ENCODE data around the gene ACOX1.

ACOX1 gene

DNA sequence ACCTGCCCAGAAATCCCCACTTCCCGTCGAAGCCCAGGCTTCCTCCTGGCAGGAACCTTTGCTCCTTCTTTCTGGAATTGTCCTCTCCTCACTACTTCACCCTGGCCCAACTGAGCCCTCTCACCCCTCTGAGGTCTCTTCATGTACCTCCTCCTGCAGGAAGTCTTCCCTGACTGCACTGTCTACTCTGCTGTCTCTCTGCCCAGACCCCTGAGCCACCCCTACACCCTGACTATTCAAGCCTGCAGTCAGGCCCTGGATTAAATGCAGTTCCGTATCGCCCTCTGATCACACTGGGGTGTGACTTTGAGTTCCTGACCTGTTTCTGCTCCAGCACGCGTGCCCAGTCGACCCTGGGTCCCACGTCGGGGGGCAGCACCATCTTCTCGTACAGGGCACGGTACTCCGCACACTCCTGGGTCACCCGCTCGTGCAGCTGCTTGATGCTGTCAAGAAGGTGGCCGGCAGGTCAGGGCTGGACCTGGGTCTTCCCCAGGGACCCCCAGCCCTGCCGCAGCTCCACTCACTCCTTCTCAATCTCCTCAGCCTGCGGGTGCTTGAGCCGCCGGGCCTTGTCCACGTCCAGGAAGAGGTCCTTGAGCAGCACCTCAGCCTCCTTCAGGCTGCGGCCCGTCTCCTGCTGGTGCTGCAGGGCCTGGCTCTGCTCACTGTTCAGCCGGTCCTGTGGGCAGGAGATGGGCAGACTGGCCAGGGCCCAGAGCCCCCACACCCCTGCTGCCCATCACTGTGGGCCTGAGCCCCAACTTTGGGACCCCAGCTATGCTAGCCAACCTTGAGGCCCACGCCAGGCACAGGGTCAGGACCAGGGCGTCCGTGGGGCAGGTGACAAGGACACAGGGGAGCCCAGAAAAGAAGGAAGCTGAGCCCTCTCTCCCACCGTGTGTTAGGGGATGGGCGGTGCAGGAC, 44.3 kb upstream of the ACOX1 start:
- H3K27me3 ChIP-seq (ENCODE audit: insufficient read depth, low read length, poor library complexity), result no peaks in the 10 kb centered on the region
- no peak overlapping the region for H2AFZ ChIP-seq (ENCODE audit: low read depth, low read length)
- H3K9ac ChIP-seq (ENCODE audit: low read depth, low read length), result no peak overlapping the region
- no peaks in the 10 kb centered on the region for H3K36me3 ChIP-seq (ENCODE audit: insufficient read depth, low read length)
- no peaks in the 10 kb centered on the region for H3K9me3 ChIP-seq (ENCODE audit: insufficient read depth, low read length, severe bottlenecking)
- no peak overlapping the region for H3K4me3 ChIP-seq (ENCODE audit: low read depth in 1 of 2, low read length in 2 of 2)
- TF ChIP-seq, protein P1, sequence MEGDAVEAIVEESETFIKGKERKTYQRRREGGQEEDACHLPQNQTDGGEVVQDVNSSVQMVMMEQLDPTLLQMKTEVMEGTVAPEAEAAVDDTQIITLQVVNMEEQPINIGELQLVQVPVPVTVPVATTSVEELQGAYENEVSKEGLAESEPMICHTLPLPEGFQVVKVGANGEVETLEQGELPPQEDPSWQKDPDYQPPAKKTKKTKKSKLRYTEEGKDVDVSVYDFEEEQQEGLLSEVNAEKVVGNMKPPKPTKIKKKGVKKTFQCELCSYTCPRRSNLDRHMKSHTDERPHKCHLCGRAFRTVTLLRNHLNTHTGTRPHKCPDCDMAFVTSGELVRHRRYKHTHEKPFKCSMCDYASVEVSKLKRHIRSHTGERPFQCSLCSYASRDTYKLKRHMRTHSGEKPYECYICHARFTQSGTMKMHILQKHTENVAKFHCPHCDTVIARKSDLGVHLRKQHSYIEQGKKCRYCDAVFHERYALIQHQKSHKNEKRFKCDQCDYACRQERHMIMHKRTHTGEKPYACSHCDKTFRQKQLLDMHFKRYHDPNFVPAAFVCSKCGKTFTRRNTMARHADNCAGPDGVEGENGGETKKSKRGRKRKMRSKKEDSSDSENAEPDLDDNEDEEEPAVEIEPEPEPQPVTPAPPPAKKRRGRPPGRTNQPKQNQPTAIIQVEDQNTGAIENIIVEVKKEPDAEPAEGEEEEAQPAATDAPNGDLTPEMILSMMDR (IDR thresholded peaks at IDR 0.05; ENCODE audit: borderline replicate concordance, extremely low read depth, low read length, poor library complexity, severe bottlenecking), result no peak
- no peak for TF ChIP-seq EZH2 (IDR thresholded peaks at IDR 0.05; ENCODE audit: borderline replicate concordance, low read depth, low read length, severe bottlenecking)
- H3K79me2 ChIP-seq (ENCODE audit: insufficient read depth, low read length), result no peaks in the 10 kb centered on the region
- ATAC-seq (ENCODE audit: insufficient read depth, low read depth) (no peak), DNase-seq (no peak)
- no peak overlapping the region for H3K27ac ChIP-seq (ENCODE audit: low read length)
- peaks cover 2% of the 10 kb centered on the region; the same call in 1 of the 2 replicates for H3K4me1 ChIP-seq (ENCODE audit: insufficient read depth, low read length)
- H4K20me1 ChIP-seq (ENCODE audit: insufficient read depth, low read length), result no peaks in the 10 kb centered on the region
- no peak overlapping the region for H3K4me2 ChIP-seq (ENCODE audit: insufficient read depth, low read length)

DNA sequence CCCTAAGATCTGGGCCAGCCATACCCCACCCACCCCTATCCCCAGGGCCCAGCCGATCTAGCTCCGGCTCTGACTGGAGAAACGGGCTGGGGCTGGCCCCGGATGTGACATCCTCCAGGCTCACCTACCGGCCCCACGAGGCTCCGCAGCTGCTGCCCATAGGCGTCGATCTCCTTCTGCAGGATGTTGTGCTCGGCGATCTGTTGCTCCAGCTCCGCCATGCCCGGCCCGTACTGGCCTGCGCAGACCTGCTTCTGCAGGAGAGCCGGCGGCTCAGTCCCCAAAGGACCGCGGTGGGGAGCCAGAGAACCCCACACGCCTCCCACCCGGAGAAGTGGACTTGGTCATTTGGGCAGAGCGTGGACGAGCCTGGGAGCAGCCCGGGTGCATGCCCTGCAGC, 43.3 kb upstream of the ACOX1 start:
- no peak overlapping the region for H3K4me2 ChIP-seq (ENCODE audit: insufficient read depth, low read length)
- no peak overlapping the region for H2AFZ ChIP-seq (ENCODE audit: low read depth, low read length)
- no peaks in the 10 kb centered on the region for H3K79me2 ChIP-seq (ENCODE audit: insufficient read depth, low read length)
- TF ChIP-seq, protein P1 (IDR thresholded peaks at IDR 0.05; ENCODE audit: borderline replicate concordance, extremely low read depth, low read length, poor library complexity, severe bottlenecking), result no peak
- no peak overlapping the region for H3K27ac ChIP-seq (ENCODE audit: low read length)
- no peak for ATAC-seq (ENCODE audit: insufficient read depth, low read depth)
- no peak overlapping the region for H3K9ac ChIP-seq (ENCODE audit: low read depth, low read length)
- H3K9me3 ChIP-seq (ENCODE audit: insufficient read depth, low read length, severe bottlenecking), result no peaks in the 10 kb centered on the region
- no peak overlapping the region for H3K4me3 ChIP-seq (ENCODE audit: low read depth in 1 of 2, low read length in 2 of 2)
- DNase-seq, result no peak
- no peaks in the 10 kb centered on the region for H3K4me1 ChIP-seq (ENCODE audit: insufficient read depth, low read length)
- no peaks in the 10 kb centered on the region for H3K36me3 ChIP-seq (ENCODE audit: insufficient read depth, low read length)
- H4K20me1 ChIP-seq (ENCODE audit: insufficient read depth, low read length), result no peaks in the 10 kb centered on the region
- H3K27me3 ChIP-seq (ENCODE audit: insufficient read depth, low read length, poor library complexity), result no peaks in the 10 kb centered on the region

DNA sequence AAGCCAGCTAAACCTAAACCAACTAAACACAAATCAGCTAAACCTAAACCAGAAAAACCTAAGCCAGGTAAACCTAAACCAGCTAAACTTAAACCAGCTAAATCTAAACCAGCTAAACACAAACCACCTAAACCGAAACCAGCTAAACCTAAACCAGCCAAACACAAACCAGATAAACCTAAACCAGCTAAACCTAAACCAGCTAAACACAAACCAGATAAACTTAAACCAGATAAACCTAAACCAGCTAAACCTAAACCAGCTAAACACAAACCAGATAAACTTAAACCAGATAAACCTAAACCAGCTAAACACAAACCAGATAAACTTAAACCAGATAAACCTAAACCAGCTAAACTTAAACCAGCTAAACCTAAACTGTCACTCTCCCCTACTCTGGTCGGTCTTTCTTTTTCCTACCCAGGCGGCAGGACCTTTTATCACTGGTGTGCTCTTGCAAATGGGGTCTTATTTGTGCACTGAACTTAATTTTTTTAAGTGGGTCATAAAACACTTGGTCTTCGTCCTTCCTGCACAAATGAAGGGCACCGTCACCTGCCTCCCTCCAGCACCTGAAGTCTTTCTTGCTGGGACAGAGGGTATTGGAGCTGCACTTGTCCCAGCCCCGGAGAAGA, 41.0 kb upstream of the ACOX1 start:
- Histone ChIP-seq H3K27me3 (ENCODE audit: insufficient read depth, low read length, poor library complexity) (no peaks in the 10 kb centered on the region), H4K20me1 (ENCODE audit: insufficient read depth, low read length) (no peaks in the 10 kb centered on the region), H3K27ac (ENCODE audit: low read length) (no peak overlapping the region), H3K9me3 (ENCODE audit: insufficient read depth, low read length, severe bottlenecking) (no peaks in the 10 kb centered on the region), H3K79me2 (ENCODE audit: insufficient read depth, low read length) (no peaks in the 10 kb centered on the region), H3K9ac (ENCODE audit: low read depth, low read length) (no peak overlapping the region), H3K4me3 (ENCODE audit: low read depth in 1 of 2, low read length in 2 of 2) (no peak overlapping the region), H3K4me1 (ENCODE audit: insufficient read depth, low read length) (no peaks in the 10 kb centered on the region), H3K36me3 (ENCODE audit: insufficient read depth, low read length) (no peaks in the 10 kb centered on the region), H2AFZ (ENCODE audit: low read depth, low read length) (no peak overlapping the region), H3K4me2 (ENCODE audit: insufficient read depth, low read length) (no peak overlapping the region)
- ATAC-seq (ENCODE audit: insufficient read depth, low read depth) (no peak), DNase-seq (no peak)
- TF ChIP-seq, protein P1 (IDR thresholded peaks at IDR 0.05; ENCODE audit: borderline replicate concordance, extremely low read depth, low read length, poor library complexity, severe bottlenecking), result no peak
- TF ChIP-seq EZH2 (IDR thresholded peaks at IDR 0.05; ENCODE audit: borderline replicate concordance, low read depth, low read length, severe bottlenecking), result no peak
